NCI-H1930 (cell line): ENCODE results near the gene MAGOH.
"Not testable (repeated sequence)": the region's sequence is repeated elsewhere in the genome, so short reads cannot be mapped to it uniquely, and the experiment has no call there.

Experiments
- DNase-seq, 2 experiments: peaks; one replicate each; lab custom pipeline; 2025; lab: John Stamatoyannopoulos, UW

Gene MAGOH

DNA sequence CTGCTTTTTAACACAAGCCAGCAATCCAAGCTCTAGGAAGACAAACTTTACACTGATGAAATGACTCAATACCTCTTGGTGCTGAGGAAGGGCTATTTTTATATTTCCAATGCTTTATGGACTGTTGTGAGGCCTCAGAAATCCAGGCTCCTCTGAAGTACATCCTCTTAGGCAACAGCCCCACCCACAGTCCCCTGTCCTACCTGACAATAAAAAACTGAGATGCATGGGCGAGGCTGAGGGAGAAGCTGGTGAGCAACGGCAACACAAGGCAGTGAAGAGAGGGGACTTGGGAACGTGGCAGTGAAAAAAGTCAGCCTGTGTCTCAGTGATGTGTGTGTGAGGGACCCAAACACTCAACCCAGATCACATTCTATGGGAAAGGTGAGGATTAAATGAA lies 51.8 kb downstream of the MAGOH start:
- DNase-seq: no peak

DNA sequence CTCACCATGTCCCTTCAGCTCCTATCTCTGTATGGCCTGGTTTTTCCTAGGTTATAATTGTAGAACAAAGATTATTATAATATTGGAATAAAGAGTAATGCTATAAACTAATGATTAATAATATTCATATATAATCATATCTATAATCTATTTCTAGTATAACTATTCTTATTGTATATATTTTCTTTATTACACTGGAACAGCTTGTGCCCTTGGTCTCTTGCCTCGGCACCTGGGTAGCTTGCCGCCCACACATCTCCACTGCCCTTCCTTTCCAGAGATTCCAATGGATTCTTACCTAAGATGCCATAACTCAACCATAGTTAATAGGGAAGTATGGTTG lies 52.4 kb downstream of the MAGOH start:
- DNase-seq: not testable (repeated sequence)

DNA sequence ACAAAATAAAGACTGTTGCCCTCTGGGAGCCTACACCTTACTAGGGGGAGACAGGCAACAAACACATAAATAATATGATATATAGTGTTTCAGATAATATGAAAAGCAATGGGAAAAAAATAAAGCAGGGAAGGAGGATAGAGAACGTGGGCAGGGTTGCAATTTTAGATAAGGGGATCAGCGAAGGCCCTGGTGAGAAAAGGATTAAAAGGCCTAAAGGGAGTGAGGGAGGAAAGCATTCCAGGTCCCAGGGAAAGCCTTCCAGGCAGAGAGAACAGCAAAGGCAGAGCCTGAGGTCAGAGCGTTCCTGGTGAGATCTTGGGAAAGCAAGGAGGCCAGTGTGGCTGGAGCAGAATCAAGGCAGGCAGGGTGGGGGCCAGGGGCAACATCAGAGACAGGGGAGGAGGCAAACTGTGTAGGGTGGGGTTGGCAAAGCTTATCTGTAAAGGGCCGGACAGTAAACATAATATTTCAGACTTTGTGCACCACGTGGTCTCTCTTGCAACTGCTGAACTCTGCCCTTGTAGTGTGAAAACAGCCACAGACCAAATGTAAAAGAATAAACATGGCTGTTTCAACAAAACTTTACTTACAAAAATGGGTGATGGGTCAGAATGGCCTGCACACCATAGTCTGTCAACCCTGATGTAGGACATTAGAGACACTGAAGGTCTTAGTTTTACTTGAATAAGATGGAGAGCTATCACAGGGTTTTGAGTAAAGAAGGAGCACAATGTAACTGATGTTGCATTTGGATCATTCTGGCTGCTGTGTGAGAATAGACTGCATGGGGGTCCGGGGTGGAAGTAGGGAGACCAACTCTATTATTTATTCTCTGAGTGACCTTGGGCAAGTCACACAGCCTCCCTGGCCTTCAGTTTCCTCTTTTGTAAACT lies 55.0 kb downstream of the MAGOH start:
- no peak for DNase-seq

DNA sequence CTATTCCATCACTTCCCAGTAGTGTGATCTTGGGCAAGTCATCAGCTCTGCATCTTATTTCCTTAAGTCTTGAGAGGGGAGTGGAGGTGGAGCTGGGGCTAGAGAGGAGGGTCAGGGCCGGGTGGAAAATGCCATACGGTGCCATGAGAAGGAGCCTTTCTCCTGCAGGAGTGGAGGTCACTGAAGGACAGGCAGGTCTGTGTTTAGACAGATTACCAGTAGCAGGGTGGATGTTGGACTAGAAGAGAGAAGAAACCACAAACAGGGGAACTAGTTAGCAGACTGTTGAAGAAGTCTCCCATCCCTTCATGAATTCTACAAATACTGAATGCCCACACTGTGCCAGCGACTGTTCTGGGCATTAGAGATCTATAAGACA lies 55.6 kb downstream of the MAGOH start:
- DNase-seq: no peak

DNA sequence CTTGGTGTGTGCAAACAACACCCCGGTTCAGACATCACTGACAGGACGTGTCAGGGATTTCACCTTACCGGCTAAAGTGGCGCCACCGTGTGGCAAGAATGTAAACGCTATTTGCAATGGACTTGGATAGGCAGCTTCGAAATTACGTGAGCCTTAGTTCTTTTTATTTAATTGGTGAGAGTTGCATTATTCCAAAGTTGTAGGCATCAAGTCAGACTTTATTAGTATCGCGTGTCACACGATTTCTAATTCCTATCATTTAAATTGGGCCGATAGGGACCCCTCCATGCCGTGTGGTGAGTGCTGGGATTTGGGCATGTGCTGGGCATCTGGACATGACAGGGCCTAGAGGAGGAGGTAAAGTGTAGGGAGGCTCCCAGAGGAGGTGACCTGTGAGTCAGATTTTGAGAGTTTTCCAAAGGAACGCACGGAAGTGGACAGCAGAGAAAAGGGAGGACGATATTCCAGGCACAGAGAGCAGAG lies 56.2 kb downstream of the MAGOH start:
- peak; percentile 22 to 68 for DNase-seq

DNA sequence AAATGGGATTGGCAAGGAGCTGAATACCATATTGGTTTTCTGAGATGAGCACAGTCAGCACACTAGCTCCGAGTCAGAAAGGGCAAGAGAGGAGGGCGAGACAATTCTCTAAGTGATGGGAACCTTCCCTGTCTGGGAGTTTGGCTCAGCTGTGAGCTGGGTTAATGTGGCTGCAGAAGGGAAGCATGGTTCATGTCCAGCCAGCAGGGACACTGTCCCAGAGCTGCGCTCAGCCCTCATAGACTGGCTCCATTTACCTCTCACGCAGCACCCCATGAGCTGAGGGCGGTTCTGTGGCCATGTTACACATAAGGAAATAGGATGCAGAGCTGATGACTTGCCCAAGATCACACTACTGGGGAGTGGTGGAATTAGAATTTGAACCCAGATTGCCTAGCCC lies 57.4 kb downstream of the MAGOH start:
- DNase-seq: no peak

DNA sequence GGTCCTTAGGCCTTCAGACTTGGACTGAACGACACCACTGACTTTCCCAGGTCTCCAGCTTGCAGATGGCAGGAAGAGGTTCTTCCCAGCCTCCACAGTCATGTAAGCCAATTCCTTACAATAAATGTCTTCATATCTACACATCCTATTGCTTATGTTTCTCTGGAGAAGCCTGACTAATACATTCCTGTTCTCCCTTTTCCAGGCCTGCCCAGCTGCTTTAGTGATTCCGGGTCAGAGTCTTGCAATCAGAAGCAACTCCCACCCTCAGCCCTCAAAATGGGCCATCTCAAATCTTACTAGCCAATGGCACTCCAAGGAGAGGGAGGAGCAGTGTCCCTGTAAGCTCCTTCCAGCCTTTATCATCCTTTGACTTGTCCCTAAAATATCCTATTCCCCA lies 58.1 kb downstream of the MAGOH start:
- no peak for DNase-seq
